Temporal lobe (tissue), 1 donor: ENCODE measurements around the gene NPTN. TPM values are rescaled to one million over a fixed set of nuclear protein-coding genes. Genes with fewer than 3 reads are reported as not detected.

Experiments used
- total RNA-seq: library from RNA; depleted of rRNA; stranded (reverse); fragments of >200 nt; gene quantifications from one replicate; pipeline ENCODE4 v1.2.3, GENCODE V29; 2014

Gene NPTN
- total RNA-seq, 1 donor from 2014 or later: 80.2 TPM

Other genes with a start within 250 kb of the NPTN start
- not detected for gene REC114, start 190.2 kb downstream of the NPTN start, total RNA-seq
- 36.6 TPM for gene CD276, start 51.0 kb upstream of the NPTN start, total RNA-seq
- 24.1 TPM for gene INSYN1, start 120.0 kb upstream of the NPTN start, total RNA-seq
- gene TBC1D21, start 240.2 kb upstream of the NPTN start, total RNA-seq: not detected